Fibroblast of skin of right biceps (primary cell): ENCODE data around the gene MYADML2.
"Not testable (repeated sequence)": the region's sequence is repeated elsewhere in the genome, so short reads cannot be mapped to it uniquely, and the experiment has no call there.

ENCODE experiments used
- DNase-seq: peaks from one replicate; pipeline ENCODE4 v3.0.0-alpha.2; 2013

MYADML2 gene, protein sequence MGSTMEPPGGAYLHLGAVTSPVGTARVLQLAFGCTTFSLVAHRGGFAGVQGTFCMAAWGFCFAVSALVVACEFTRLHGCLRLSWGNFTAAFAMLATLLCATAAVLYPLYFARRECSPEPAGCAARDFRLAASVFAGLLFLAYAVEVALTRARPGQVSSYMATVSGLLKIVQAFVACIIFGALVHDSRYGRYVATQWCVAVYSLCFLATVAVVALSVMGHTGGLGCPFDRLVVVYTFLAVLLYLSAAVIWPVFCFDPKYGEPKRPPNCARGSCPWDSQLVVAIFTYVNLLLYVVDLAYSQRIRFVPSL

GRCh38 chr17:81947189-81947588 is at the start of gene MYADML2:
Gene MYADML2, minus strand, starts transcription at chr17:81947233. Its CDS starts 5,492 bp downstream, at chr17:81941741.
- no peak for DNase-seq

DNA sequence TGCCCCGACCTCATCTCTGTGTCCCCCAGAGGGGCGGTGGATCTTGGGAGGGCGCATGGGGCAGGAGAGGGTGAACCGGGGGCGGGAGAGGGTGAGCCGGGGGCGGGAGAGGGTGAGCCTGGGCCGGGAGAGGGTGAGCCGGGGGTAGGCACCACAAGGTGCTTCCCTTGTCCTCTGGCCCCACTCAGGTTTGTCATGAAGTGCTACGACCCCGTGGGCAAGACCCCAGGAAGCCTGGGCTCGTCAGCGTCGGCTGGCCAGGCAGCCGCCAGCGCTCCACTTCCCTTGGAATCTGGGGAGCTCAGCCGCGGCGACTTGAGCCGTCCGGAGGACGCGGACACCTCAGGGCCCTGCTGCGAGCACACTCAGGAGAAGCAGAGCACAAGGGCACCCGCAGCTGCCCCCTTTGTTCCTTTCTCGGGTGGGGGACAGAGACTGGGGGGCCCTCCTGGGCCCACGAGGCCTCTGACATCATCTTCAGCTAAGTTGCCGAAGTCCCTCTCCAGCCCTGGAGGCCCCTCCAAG is 49.3 kb upstream of the MYADML2 start:
- no peak for DNase-seq

- no peak for DNase-seq
Observed at GRCh38 chr17:81995463-81996231, 48.6 kb upstream of the MYADML2 start.

DNA sequence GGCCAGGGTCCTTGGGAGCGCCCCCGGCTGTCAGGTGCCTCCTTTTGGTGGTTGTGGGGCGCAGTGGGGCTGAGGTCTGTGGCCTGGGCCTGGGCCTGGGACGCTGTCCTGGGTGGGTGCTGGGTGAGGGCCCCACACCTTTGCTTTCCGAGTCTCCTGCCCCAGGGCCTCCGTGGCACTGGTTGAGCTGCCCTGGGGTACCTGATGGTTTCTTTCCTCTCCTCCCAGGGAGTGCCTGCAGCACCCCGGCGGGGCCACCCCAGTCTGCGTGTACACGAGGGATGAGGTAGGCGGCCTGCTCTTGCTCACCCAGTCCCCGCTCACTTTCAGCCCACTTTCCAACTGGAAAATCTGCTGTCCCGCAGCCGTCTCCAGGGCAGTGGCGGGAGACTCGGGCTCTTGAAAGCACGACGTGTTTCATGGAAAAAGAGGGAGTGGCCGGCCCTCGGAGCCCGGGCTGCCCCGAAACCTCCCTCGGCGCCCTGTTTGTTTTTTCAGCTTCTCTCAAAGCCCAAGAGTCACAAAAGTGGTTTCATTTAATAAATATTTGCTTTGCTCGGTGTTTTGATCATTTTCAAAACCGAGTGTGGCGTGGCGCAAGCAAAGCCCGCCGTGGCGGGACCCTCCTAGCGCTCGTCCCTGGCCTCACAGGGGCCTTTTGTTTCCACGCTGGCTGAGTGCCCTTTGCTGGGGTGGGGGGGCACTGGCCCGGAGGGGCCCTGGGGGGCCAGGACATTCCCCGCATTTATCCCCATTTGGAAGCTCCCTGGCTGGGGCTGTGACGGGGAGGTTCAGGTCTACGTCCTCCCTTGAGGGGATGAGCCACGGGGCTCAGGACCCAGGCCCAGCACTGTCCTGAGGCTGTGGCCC is 47.8 kb upstream of the MYADML2 start:
- no peak for DNase-seq

- no peak for DNase-seq
Observed at GRCh38 chr17:81993729-81994592, 46.9 kb upstream of the MYADML2 start.

GRCh38 chr17:81992306-81993102 is 45.5 kb upstream of the MYADML2 start:
- DNase-seq, result no peak

DNA sequence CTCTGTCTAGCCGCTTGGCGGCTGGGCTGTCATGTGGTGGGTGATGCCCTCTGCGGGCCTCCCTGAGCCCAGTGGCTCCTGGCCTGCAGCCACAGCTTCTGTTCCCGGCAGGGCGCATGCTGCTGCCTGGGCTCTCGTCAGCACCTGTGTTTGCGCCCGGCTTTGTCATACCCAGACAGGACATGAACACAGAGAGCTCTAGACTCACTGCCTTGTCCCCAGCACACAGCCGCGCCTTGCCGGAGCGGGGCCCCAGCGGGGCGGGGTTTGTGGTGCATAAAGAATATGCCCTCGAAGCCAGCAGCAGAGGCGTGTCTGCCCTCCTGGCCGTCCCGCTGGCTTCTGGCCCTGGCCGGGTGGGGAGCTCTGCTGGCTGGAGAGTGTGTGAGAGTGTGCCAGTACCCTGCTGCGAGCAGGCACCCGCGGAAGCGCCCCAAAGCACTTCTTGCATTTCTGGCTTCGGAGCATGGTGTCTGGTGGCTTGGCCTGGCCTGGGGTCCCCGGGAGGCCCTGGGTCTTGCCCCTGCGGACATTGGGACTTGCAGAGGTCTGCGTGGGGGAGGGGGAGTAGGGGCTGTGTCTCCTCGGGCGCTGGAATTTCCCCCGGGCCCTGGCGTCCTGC is 44.8 kb upstream of the MYADML2 start:
- DNase-seq, result peak; percentile 41

DNA sequence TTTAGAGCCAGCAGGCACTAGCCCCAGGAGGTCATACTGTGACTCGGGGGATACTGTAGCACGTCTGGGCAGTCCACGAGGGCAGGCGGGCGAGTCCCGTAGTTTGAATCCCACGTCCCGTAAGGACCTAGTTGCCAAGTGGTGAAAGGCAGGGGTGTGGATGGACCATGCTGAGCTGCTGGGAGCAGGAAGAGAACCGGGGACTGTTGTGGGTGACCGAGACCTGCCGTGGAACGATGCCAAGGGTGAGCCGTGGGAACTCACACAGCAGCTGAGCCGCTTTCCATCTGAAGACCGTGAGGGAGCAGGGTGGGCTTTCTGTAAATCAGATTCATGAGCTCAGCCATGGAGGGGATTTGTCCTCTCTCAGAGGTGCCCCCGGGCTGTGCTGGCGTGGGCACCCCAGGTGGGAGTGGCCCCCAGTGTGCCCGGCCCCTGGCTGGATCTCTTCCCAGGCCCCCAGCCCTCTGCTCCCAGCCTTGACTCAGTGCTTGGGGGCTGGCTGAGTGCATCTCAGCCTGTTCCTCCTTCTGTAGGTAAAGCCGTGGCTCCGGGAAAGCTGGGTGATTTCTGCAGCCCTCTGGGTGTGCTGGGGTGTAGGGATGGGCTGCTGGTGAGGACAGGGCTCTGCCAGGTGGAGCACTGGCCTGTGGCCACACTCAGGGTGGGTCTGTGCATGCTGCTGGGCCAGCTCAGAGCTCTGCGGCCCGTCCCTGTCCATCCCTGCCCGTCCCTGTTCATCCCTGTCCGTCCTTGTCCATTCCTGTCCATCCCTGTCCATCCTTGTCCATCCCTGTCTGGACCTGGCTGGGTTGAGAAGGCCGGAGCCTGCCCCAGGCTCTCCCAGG is 44.0 kb upstream of the MYADML2 start:
- no peak for DNase-seq

DNA sequence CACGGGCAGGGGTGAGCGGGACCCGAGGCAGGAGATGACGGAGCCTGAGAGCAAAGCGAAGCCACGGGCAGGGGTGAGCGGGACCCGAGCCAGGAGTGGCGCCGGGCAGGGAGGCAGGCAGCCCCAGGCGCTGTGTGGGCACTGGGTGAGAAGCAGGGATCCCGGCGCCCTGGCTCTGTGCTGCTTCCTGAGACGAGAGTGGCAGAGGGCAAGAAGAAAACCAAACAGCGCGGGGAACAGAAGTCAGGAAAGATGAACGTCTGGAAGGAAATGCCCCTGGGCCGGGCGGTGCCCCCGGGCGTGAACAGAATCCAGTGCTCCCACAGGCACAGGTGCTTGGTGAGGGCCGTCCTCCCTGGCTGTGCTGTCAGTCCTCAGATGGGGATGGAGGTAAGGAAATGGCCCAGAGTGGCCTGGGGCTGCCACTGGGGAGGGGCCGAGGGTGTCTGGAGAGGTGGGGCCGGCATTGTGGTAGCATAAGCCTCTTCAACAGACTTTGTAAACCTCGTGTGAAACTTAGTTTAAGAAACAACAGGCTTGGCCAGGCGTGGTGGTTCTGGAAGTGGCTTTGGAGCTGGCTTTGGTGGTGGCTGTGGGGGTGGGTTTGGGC is 40.2 kb upstream of the MYADML2 start:
- DNase-seq, result no peak

DNA sequence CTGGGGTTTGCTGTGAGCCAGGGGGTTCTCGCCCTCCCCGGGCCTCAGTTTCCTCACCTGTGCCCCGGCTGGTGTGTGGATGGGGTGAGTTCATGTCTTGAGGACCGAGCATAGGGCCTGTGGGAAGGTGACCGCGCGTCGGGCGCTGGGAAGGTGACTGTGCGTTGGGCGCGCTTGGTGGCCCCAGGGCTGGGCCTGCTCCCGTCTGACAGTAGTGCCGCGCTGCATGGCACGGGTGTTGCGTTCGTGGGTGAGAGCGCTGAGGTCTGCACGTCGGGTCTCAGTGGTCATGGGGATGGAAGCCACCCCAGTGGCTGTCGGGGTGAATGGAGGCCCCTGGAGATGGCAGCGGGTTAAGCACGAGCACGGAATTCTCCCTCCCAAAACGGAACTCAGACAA is 39.6 kb upstream of the MYADML2 start:
- DNase-seq, result no peak

GRCh38 chr17:81984773-81985410 is 37.9 kb upstream of the MYADML2 start:
- DNase-seq, result no peak

DNA sequence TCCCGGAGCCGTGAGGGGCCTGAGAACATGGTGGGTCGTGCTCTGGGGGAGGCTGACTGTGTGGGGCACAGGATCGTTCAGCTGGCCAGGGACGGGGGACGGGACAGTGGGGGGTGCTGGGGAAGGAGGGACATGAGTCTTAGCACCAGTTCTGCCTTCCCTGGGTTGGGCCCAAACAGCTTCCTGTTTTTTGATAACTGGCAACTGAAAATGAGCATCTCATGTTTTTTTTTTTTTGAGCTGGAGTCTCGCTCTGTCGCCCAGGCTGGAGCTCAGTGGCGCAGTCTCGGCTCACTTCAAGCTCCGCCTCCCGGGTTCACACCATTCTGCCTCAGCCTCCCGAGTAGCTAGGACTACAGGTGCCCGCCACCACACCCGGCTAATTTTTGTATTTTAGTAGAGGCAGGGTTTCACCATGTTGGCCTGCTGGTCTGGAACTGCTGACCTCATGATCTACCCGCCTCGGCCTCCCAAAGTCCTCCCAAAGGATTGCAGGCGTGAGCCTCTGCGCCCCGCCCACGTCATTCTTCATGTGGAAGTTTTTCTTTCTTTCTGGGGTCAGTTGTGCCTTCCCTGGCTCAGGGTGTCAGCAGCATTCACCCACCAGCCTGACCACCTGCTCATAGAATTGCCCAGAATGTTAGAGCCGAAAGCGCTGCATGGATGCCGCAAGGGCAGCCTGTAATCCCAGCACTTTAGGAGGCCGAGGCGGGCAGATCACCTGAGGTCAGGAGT is 36.8 kb upstream of the MYADML2 start:
- no peak for DNase-seq

- DNase-seq, result no peak
Observed at GRCh38 chr17:81983011-81983638, 36.1 kb upstream of the MYADML2 start.

GRCh38 chr17:81981511-81981910 is 34.5 kb upstream of the MYADML2 start:
- DNase-seq, result not testable (repeated sequence)

DNA sequence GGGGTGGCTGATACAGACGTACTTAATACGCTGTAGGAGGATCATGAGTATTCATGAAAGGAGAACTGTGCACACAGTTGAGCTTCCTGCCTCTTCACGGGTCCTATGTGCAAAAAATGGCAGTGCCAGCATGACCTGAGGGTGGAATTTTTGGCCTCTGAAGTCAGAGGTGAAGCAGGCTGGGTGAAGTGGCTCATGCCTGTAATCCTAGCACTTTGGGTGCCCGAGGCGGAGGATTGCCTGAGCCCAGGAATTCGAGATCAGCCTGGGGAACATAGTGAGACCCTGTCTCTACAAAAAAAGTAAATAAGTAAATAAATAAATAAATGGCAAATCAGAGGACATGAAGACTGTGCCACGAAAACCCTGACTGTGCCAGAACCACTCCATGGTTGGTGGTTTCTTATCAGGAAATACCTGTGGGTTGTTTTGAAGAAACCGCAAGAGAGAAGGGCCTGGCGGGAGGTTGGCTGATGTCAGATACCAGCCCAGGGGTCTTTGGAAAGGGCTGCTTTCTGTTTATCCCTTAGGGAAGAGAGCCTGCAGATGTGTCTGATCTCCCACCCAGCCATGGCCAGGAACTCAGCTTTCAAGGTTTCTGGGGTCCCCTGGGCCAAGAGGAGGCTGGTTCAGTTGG is 33.8 kb upstream of the MYADML2 start:
- DNase-seq, result no peak

DNA sequence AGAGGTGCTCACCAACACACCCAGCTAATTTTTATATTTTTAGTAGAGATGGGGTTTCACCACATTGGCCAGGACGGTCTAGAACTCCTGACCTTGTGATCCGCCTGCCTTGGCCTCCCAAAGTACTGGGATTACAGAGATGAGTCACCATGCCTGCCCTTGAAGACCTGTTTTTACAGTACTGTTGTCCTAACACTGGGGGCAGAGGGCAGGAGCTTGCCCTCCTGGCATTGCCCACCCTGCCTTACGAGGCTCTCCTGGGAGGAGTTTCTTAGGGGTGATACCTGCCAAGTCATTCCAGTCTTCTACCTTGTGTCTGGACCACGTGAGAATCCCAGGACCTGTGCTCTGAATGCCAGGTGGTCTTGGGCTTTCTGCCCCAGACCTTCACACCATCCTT is 33.1 kb upstream of the MYADML2 start:
- no peak for DNase-seq
